ENCODE results near the gene LIMA1. TPM values are rescaled to one million over a fixed set of nuclear protein-coding genes. Genes with fewer than 3 reads are reported as not detected.

The LIMA1 gene
- total RNA-seq, 1 experiment from 2014 or later: 48.9 TPM

DNA sequence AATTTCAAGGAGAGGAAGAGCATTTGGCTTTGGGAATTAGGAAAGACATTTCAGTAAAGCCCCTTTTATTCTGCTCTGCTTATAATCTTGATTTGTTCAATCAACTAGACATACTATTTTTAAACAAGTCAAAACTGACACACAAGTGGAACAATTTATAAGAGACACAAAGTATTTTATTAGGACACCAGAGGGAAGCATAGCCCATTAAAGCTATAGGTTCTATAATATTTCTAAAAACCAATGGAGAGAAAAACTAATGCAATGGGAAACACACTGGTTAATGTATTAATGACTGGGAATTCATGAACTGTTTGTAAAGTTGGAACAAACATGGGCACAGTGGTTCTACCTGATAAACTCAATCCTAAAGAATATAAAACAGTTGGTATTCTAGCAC, 100.9 kb downstream of the LIMA1 start:
- no peak overlapping the region for H3K4me3 Mint-ChIP-seq (ENCODE audit: low read depth, unreplicated experiment)
- CTCF ChIA-PET: interaction anchor here (0.6 to 1.3 kb wide), 2 partner anchors 18 to 132 kb away, joined by 3 to 7 read pairs; no protein-coding TSS in a partner anchor
- H3K36me3 Mint-ChIP-seq (ENCODE audit: insufficient read depth, unreplicated experiment): peaks cover 11% of the 10 kb centered on the region
- no TSS peak for BruUV-seq (replicated peaks)
- no peaks in the 10 kb centered on the region for H3K9me3 Mint-ChIP-seq (ENCODE audit: low read depth, unreplicated experiment)
- no peak for DNase-seq
- H3K4me1 Mint-ChIP-seq (ENCODE audit: low read depth, unreplicated experiment): peaks cover 6% of the 10 kb centered on the region
- TF ChIP-seq, protein P1, sequence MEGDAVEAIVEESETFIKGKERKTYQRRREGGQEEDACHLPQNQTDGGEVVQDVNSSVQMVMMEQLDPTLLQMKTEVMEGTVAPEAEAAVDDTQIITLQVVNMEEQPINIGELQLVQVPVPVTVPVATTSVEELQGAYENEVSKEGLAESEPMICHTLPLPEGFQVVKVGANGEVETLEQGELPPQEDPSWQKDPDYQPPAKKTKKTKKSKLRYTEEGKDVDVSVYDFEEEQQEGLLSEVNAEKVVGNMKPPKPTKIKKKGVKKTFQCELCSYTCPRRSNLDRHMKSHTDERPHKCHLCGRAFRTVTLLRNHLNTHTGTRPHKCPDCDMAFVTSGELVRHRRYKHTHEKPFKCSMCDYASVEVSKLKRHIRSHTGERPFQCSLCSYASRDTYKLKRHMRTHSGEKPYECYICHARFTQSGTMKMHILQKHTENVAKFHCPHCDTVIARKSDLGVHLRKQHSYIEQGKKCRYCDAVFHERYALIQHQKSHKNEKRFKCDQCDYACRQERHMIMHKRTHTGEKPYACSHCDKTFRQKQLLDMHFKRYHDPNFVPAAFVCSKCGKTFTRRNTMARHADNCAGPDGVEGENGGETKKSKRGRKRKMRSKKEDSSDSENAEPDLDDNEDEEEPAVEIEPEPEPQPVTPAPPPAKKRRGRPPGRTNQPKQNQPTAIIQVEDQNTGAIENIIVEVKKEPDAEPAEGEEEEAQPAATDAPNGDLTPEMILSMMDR (IDR thresholded peaks at IDR 0.05; ENCODE audit: unreplicated experiment): no peak
- no peak overlapping the region for H3K27ac Mint-ChIP-seq (ENCODE audit: unreplicated experiment)
- H3K27me3 Mint-ChIP-seq (ENCODE audit: unreplicated experiment): no peaks in the 10 kb centered on the region
- intact Hi-C loops (cut with micrococcal nuclease; ENCODE audit: unreplicated experiment): no loop called here

DNA sequence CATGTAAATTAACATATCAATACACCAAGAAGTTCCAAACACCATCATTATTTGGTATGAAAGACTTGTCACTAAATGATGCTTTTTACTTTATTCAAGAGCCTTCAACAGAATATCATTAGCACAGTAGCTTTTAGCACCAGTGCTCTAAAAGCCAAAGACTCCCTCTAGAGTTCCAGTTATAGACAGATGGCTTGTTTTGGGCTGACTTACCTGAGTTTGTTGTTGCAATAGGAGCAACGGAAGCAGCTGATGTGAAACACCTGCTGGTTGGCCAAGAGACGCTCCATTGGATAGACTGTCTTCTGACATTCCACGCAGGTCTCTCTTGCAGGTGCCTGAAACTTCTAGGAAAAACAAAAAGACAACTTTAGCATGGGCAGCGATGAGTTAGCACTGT, 101.6 kb downstream of the LIMA1 start:
- Mint-ChIP-seq H3K36me3 (ENCODE audit: insufficient read depth, unreplicated experiment) (peaks cover 11% of the 10 kb centered on the region), H3K9me3 (ENCODE audit: low read depth, unreplicated experiment) (no peaks in the 10 kb centered on the region), H3K27ac (ENCODE audit: unreplicated experiment) (no peak overlapping the region), H3K4me3 (ENCODE audit: low read depth, unreplicated experiment) (no peak overlapping the region), H3K27me3 (ENCODE audit: unreplicated experiment) (no peaks in the 10 kb centered on the region), H3K4me1 (ENCODE audit: low read depth, unreplicated experiment) (peaks cover 6% of the 10 kb centered on the region)
- intact Hi-C loops (cut with micrococcal nuclease; ENCODE audit: unreplicated experiment): no loop called here
- CTCF ChIA-PET: no interaction called here
- no peak for DNase-seq
- no TSS peak for BruUV-seq (replicated peaks)
- TF ChIP-seq, protein P1 (IDR thresholded peaks at IDR 0.05; ENCODE audit: unreplicated experiment): no peak

DNA sequence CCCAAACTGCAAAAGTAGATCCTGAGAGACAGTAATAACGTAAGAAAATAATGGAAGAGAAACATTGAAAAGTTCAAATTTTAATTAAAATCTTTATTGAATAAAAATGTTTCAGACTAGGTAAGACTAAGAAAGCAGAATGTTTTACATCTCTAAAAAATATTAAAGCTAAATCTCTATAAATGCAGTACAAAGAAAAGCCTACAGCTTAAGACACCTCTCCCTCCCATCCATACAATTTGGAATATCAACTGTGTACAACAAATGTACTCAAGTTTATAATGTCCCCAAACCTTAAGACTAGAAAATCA, 107.6 kb downstream of the LIMA1 start:
- Mint-ChIP-seq H3K4me3 (ENCODE audit: low read depth, unreplicated experiment) (no peak overlapping the region), H3K4me1 (ENCODE audit: low read depth, unreplicated experiment) (no peaks in the 10 kb centered on the region), H3K27ac (ENCODE audit: unreplicated experiment) (no peak overlapping the region), H3K9me3 (ENCODE audit: low read depth, unreplicated experiment) (no peaks in the 10 kb centered on the region), H3K36me3 (ENCODE audit: insufficient read depth, unreplicated experiment) (peaks cover under 1% of the 10 kb centered on the region), H3K27me3 (ENCODE audit: unreplicated experiment) (no peaks in the 10 kb centered on the region)
- CTCF ChIA-PET: interaction anchor here (0.8 to 1.2 kb wide), 4 partner anchors 8 to 139 kb away, joined by 3 to 6 read pairs (median 3); partner anchors contain the start of genes CERS5 and COX14
- BruUV-seq (replicated peaks): no TSS peak
- DNase-seq: no peak
- intact Hi-C loops (cut with micrococcal nuclease; ENCODE audit: unreplicated experiment): loop anchor here (5.0 kb wide), 1 partner anchor 98 kb away; no protein-coding TSS in a partner anchor
- TF ChIP-seq, protein P1 (IDR thresholded peaks at IDR 0.05; ENCODE audit: unreplicated experiment): no peak

DNA sequence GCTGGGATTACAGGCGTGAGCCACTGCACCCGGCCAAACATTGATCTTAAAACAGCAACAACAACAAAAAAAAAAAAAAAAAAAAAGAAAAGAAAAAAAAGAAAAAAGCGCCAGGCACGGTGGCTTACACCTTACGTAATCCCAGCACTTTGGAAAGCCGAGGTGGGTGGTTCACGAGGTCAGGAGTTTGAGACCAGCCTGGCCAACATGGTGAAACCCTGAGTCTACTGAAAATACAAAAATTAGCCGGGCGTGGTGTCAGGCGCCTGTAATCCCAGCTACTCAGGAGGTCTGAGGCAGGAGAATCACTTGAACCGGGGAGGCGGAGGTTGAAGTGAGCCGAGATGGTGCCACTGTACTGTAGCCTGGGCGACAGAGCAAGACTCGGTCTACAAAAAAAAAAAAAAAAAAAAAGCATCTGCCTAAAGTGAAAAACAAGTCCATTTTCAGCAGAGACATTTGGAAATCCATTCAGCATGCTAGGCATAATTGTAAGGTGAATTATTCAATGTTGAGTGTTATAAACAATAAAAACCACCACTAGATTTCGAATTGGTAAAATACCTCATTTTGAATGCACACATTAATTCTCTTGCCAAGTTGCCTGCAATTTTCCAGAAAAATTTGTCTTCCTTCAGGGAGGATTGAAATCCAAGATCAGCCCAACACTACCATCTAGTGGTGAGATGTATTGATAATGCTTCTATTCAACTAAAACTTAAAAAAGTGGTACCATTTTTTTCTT, 108.2 kb downstream of the LIMA1 start:
- Mint-ChIP-seq H3K27me3 (ENCODE audit: unreplicated experiment) (no peaks in the 10 kb centered on the region), H3K36me3 (ENCODE audit: insufficient read depth, unreplicated experiment) (no peaks in the 10 kb centered on the region), H3K27ac (ENCODE audit: unreplicated experiment) (no peak overlapping the region), H3K4me1 (ENCODE audit: low read depth, unreplicated experiment) (no peaks in the 10 kb centered on the region), H3K9me3 (ENCODE audit: low read depth, unreplicated experiment) (no peaks in the 10 kb centered on the region), H3K4me3 (ENCODE audit: low read depth, unreplicated experiment) (no peak overlapping the region)
- CTCF ChIA-PET: interaction anchor here (1.0 to 1.2 kb wide), 3 partner anchors 8 to 139 kb away, joined by 3 to 6 read pairs (median 3); partner anchors contain the start of genes CERS5 and COX14
- TF ChIP-seq, protein P1 (IDR thresholded peaks at IDR 0.05; ENCODE audit: unreplicated experiment): peak; percentile 20
- no TSS peak for BruUV-seq (replicated peaks)
- intact Hi-C loops (cut with micrococcal nuclease; ENCODE audit: unreplicated experiment): loop anchor here (5.0 kb wide), 1 partner anchor 98 kb away; no protein-coding TSS in a partner anchor
- DNase-seq: peak; percentile 13
